Measurements from ENCODE around the gene MIOX. TPM values are rescaled to one million over a fixed set of nuclear protein-coding genes. Genes with fewer than 3 reads are reported as not detected.

Gene MIOX
- total and polyA plus RNA-seq, 9 of the 15 experiments (the other 6 are each of a cell fraction or from before 2014, with no cell fraction given) = 0.08 TPM; not detected in 8

- Histone ChIP-seq H3K36me3 (ENCODE audit: control insufficient read depth, insufficient read depth, low read length) (peaks cover 60% of the 10 kb centered on the region; the same call in 1 of the 3 replicates), H3K27me3 (ENCODE audit: control insufficient read depth in 2 of 2, insufficient read depth in 2 of 2, low read length in 2 of 2) (no peaks in the 10 kb centered on the region), H3K27ac (ENCODE audit: extremely low read depth, low read depth, low read length) (no peak overlapping the region), H4K20me1 (replicated peaks; ENCODE audit: control insufficient read depth, insufficient read depth, low read length) (no peaks in the 10 kb centered on the region), H3K9me3 (replicated peaks; ENCODE audit: control insufficient read depth, insufficient read depth, low read depth, low read length) (no peaks in the 10 kb centered on the region), H3K4me2 (ENCODE audit: insufficient read depth, low read length) (no peak overlapping the region), H3K4me1 (replicated peaks in 1 of 2; ENCODE audit: control insufficient read depth in 2 of 2, insufficient read depth in 2 of 2, low read length in 2 of 2) (peaks cover 0 to 4% of the 10 kb centered on the region in 2 experiments; a peak in 2 of 5 replicates), H3K9me1 (ENCODE audit: control insufficient read depth, insufficient read depth, low read length) (no peaks in the 10 kb centered on the region), H3K9ac (ENCODE audit: insufficient read depth in 1 of 2, low read depth in 2 of 2, low read length in 2 of 2) (no peak overlapping the region; a peak in 1 of 4 replicates), H3K4me3 (no peak overlapping the region), H2AFZ (ENCODE audit: low read depth, low read length) (no peak overlapping the region), H3K79me2 (ENCODE audit: control insufficient read depth, insufficient read depth, low read length) (peaks cover 43% of the 10 kb centered on the region)
- ChIA-PET CTCF (ENCODE audit: low intra/inter-chr PET ratio) (no interaction called here), POLR2A (no interaction called here)
- WGBS (ENCODE audit: insufficient coverage, low coverage, missing lambda C conversion rate) = 98% methylated on average over 5 of the region's 8 CpGs
- no TSS peak for BruUV-seq (replicated peaks)
- no peak for DNase-seq (ENCODE audit: extremely low read depth in 1 of 4, low spot score in 3 of 4)
- in situ Hi-C loops (cut with MboI) = no loop called here
- FAIRE-seq = no peak
- intact Hi-C loops (cut with micrococcal nuclease) = no loop called here
- ATAC-seq = no peak
- TF ChIP-seq GABPB1 (CRISPR knock-in tag; IDR thresholded peaks at IDR 0.05) = no peak
- no peak for TF ChIP-seq ZNF175 (CRISPR knock-in tag; IDR thresholded peaks at IDR 0.05; ENCODE audit: low read depth)
- no peak for TF ChIP-seq SAP30 (IDR thresholded peaks at IDR 0.05; ENCODE audit: borderline replicate concordance, insufficient read depth, low read depth, low read length, poor library complexity, severe bottlenecking)
- no peak for TF ChIP-seq TAF9B (IDR thresholded peaks at IDR 0.05; ENCODE audit: partially characterized antibody)
- TF ChIP-seq E2F3 (CRISPR knock-in tag; IDR thresholded peaks at IDR 0.05) = no peak
- TF ChIP-seq ELK3 (CRISPR knock-in tag; IDR thresholded peaks at IDR 0.05) = no peak
- no peak for TF ChIP-seq CREM (IDR thresholded peaks at IDR 0.05; ENCODE audit: low read depth)
- TF ChIP-seq OTX1 (CRISPR knock-in tag; IDR thresholded peaks at IDR 0.05) = no peak
- no peak for TF ChIP-seq ATF6 (CRISPR knock-in tag; IDR thresholded peaks at IDR 0.05)
- TF ChIP-seq CREB5 (CRISPR knock-in tag; IDR thresholded peaks at IDR 0.05) = no peak
- TF ChIP-seq FOXM1 (IDR thresholded peaks at IDR 0.05; ENCODE audit: low read depth) = no peak
- TF ChIP-seq FOXM1 (CRISPR knock-in tag; IDR thresholded peaks at IDR 0.05; ENCODE audit: low read depth) = no peak
- TF ChIP-seq CREB3L1 (IDR thresholded peaks at IDR 0.05; ENCODE audit: borderline replicate concordance, low read depth) = no peak
- no peak for TF ChIP-seq ZNF655 (CRISPR knock-in tag; IDR thresholded peaks at IDR 0.05)
- TF ChIP-seq SPI1 (IDR thresholded peaks at IDR 0.05; ENCODE audit: borderline replicate concordance, low read depth, low read length) = no peak
- TF ChIP-seq KHSRP (IDR thresholded peaks at IDR 0.05) = no peak
- no peak for TF ChIP-seq PTBP1 (IDR thresholded peaks at IDR 0.05; ENCODE audit: low read depth, low read length)
These were observed 29.4 kb downstream of the MIOX start for GRCh38 chr22:50516068-50516467.
